Measurements from ENCODE around the gene ANXA7.

DNA sequence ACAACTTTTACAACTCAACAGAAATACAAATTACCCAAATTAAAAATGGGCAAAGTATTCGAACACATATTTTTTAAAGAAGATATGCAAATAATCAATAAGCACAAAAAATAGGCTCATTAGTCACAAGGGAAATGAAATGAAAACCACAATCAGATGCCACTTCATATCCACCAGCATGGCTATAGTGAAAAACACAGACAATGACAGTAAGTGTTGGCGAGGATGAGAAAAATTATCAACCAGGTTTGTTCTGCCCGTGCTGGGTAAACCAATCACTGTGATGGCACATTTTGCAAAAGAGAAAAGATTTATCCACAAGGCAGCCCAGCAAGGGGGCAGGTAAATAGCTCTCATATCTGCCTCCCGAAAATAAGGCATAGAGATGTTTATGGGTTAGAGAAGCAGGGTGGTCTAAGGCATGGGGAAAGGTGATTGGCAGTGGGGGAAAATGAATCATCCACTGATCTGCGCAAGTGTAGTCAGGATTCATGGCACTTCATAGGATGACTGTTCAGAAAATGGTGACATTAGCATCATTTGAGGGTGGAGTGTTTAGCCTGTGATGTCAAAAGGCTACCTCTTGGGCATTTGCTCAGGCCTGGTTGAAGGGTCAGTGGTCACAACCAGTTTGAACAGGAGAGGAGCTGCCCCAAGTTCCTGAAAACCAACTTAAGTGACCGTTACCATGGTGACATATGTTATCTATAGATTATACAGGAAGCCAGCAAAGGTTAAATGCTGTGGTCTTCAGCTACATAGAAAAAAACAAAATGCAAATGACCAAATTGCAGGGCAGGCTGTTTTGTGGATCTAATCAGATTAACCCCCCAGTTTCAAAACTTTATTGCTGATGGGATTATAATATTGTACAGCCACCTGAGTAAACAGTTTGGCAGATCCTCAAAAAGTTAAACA is 47.2 kb downstream of the ANXA7 start:
- TF ChIP-seq POLR2AphosphoS5 (IDR thresholded peaks at IDR 0.05; ENCODE audit: insufficient read depth, low read depth, low read length) (no peak), EZH2 (IDR thresholded peaks at IDR 0.05; ENCODE audit: borderline replicate concordance, low read depth, low read length, severe bottlenecking) (no peak), FOS (IDR thresholded peaks at IDR 0.05; ENCODE audit: borderline replicate concordance, insufficient read depth, low read length) (no peak), POLR2A (IDR thresholded peaks at IDR 0.05; ENCODE audit: low read depth, low read length) (no peak)
- TF ChIP-seq, protein P1, sequence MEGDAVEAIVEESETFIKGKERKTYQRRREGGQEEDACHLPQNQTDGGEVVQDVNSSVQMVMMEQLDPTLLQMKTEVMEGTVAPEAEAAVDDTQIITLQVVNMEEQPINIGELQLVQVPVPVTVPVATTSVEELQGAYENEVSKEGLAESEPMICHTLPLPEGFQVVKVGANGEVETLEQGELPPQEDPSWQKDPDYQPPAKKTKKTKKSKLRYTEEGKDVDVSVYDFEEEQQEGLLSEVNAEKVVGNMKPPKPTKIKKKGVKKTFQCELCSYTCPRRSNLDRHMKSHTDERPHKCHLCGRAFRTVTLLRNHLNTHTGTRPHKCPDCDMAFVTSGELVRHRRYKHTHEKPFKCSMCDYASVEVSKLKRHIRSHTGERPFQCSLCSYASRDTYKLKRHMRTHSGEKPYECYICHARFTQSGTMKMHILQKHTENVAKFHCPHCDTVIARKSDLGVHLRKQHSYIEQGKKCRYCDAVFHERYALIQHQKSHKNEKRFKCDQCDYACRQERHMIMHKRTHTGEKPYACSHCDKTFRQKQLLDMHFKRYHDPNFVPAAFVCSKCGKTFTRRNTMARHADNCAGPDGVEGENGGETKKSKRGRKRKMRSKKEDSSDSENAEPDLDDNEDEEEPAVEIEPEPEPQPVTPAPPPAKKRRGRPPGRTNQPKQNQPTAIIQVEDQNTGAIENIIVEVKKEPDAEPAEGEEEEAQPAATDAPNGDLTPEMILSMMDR (IDR thresholded peaks at IDR 0.05; ENCODE audit: extremely low read depth in 1 of 2, insufficient read depth in 1 of 2, low read depth in 1 of 2, low read length in 2 of 2) = no peak
- TF ChIP-seq, protein P2, sequence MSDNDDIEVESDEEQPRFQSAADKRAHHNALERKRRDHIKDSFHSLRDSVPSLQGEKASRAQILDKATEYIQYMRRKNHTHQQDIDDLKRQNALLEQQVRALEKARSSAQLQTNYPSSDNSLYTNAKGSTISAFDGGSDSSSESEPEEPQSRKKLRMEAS (IDR thresholded peaks at IDR 0.05; ENCODE audit: insufficient read depth, insufficient read length) = no peak

All from endothelial cell of umbilical vein (primary cell).